Measurements from ENCODE around the gene KCNRG.
"Not testable (repeated sequence)": the region's sequence is repeated elsewhere in the genome, so short reads cannot be mapped to it uniquely, and the experiment has no call there.

KCNRG gene

GRCh38 chr13:50012396-50013169 is 2.7 kb upstream of the KCNRG start:
- no peak for DNase-seq

DNA sequence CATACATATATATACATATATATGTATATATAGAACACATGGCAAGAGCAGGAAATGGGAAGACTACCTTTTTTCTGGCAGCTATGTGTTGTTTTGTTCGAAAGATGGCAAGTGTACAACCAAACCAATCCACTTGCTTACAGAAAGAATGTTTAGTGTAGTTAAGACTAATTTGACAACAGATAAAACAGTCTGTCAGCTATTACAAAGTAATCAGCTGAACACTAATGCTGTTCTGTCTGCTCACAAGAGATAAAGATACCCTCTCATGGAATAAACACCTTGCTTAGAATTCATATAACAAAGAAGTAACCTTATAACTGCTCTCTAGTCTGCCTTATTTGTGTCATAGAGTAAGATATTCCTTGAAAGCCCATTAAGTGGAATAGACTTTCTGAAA is 858 bp upstream of the KCNRG start:
- no peak for DNase-seq

- no peak for DNase-seq
Measured at GRCh38 chr13:50015750-50016149, 506 bp downstream of the KCNRG start.

DNA sequence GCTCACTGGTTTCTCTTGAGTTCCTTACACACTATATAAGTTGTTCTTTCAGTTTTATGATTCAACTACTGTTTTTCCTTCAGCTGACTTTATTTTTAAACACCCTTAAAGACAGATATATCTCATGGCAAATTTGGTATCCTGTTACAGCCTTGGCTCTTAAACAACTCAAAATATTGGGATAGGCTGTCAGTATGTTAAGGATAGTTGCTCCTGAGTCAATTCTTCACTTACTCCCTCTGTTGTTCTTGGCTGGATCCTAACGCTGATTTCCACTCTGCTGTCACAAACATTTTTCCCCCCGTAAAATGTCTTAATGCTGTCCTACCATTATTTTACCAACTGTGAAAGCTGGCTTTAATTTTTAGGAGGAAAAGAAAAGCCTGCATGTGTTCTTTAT is 1.2 kb downstream of the KCNRG start:
- no peak for DNase-seq

DNA sequence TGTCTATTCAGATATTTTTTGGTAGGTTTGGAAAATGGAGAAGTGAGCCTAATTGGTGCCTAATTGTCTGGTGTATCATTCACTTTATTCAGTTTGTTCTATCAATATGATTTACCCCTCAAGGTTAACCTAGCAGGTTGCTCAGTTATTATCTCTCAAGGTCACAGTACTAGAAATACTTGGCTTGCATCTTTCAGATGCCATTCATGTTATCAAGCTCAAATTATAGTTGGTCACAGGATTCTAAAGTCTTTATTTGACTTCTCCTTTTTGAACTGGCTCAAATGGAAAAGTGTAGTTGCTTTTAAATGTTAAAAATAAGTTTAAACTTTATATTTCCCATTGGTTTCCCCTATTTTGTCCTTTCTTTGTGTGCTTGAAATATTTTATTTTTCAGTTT is 2.6 kb downstream of the KCNRG start:
- no peak for DNase-seq

- DNase-seq, result no peak
Measured at GRCh38 chr13:50025436-50025835, 10.2 kb downstream of the KCNRG start.

DNA sequence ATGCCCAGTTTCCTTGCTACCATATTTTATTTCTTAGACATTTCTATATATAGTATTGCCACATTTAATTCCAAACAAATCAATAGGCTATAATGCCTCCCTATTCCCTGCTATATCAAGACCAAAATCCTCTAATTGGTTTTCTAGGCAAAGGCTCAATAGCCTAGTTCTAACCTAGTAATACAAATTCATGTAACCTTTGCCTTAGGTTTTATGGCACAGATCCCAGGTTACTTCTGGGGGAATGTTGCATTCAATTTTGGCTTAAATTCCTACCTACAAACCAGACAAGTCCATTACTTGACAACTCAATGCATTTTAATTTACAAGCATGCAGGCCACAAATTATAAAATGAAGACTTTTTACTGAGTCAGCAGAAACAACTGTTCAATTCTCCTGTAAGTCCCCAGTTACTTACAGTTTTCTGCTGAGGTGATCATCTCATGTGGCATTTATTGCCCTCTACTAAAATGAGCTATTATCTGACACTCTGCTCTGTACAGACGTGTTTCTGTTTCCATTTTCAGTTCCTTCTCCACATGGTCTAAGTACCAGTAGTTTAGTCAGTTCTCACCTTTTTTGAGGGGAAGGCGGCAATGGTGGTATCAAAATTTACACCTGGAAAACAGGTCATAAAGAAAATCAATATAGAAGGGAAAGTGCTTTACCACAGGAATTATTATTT is 11.7 kb downstream of the KCNRG start:
- DNase-seq, result no peak

DNA sequence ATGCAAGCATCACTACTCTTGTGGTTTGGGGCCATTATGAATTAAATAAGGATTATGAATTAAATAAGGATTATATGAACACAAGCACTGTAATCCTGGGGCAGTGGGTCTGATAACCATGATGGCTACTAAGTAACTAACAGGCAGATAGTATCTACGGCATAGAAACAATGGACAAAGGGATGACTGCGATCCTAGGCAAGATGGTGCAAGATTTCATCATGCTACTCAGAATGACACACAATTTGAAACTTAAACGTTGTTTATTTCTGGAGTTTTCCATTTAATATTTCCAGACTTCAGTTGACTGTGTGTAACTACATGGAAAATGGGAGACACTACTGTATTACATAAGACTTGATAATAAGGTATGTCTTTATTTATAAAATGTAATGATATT is 15.1 kb downstream of the KCNRG start:
- peak; percentile 11 for DNase-seq

DNA sequence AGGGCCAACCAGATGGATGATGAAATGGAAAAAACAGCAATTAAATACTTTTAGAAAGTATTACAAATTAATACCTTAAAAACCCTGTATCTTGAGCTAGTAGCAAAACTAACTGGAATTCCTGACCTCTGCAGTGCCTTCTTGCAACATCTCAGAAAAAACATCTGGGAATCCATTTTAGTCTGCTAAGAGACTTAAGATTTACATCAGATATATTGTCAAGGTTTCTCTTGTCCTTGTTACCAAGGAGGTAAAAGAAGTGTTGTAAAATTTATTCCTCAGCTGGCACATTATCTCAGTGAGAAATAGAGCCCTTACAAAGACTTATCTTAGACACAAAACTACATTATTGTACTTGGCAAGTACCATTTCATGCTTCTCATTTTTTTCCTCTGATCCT is 18.5 kb downstream of the KCNRG start:
- peak; percentile 13 for DNase-seq

GRCh38 chr13:50037788-50038187 is 22.5 kb downstream of the KCNRG start:
- DNase-seq, result no peak

DNA sequence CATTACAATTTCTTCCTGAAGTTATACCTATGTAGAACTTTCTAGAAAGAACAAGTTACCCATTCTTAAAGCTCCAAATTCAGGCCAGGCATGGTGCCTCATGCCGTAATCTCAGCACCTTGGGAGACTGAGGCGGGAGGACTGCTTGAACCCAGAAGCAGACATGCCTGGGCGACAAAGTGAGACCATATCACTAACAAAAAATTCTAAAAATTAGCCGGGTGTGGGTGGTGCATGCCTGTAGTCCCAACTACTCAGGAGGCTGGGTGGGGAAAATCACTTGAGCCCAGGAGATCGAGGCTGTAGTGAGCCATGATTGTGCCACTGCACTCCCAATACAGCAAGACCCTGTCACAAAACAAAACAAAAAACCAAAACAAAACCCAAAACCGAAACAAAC is 23.0 kb downstream of the KCNRG start:
- DNase-seq, result no peak

GRCh38 chr13:50052478-50052877 is 37.2 kb downstream of the KCNRG start:
- no peak for DNase-seq

DNA sequence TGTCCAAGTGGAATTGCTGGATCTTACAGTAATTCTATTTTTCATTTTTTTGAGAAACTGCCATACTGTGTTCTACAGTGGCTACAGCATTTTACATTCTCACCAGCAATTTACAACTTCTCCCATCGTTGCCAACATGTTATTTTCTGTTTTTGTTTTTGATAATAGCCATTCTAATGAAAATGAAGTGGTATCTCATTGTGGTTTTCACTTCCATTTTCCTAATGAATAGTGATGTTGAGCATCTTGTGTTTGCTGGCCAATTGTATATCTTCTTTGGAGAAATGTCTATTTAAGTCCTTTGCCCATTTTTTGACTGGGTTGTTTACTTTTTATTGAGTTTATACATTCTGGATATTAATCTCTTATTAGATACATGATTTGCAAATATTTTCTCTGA is 38.6 kb downstream of the KCNRG start:
- DNase-seq, result no peak

- no peak for DNase-seq
Measured at GRCh38 chr13:50055454-50055853, 40.2 kb downstream of the KCNRG start.

DNA sequence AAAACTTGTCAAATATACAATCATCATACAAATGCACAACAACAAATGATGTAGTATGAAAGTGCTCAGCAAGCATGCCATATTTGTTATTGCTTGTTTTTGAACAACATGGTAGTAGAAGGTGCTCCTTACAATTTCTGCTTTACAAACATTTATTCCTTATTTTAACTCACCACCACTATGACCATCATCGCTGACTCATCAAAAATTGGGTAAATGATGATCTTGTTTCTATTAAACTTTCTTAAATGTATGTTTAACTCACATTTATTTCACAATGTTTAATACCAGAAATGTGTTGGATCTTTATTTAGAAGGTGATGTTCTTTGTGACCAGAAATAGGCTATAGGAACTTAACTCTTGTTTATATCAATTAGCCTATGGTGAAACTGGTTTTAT is 45.5 kb downstream of the KCNRG start:
- no peak for DNase-seq

DNA sequence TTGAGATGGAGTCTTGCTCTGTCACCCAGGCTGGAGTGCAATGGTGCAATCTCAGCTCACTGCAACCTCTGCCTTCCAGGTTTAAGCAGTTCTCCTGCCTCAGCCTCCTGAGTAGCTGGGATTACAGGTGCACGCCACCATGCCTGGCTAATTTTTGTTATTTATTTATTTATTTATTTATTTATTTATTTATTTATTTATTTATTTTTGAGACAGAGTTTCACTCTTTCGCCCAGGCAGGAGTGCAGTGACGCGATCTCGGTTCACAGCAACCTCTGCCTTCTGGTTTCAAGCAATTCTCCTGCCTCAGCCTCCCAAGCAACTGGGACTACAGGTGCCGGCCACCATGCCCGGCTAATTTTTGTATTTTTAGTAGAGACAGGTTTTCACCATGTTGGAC is 47.1 kb downstream of the KCNRG start:
- DNase-seq, result not testable (repeated sequence)

DNA sequence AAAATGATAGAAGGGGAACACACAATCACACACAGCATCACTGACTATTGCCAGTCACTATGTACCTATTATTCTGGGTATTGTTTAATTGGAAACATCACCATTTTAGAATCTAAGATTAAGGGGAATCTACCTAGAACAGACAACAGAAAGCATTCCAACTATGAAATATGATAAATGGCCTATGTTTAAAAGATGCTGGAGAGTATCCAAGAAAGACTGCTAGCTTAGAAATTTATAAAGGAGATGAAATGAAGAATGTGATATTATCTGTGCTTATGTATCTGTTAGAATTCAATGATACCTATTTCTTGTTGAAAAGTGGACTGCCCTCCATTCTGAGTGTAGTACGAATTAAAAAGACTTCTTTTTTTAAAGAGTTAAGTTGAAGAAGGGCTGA is 50.5 kb downstream of the KCNRG start:
- DNase-seq, result no peak

DNA sequence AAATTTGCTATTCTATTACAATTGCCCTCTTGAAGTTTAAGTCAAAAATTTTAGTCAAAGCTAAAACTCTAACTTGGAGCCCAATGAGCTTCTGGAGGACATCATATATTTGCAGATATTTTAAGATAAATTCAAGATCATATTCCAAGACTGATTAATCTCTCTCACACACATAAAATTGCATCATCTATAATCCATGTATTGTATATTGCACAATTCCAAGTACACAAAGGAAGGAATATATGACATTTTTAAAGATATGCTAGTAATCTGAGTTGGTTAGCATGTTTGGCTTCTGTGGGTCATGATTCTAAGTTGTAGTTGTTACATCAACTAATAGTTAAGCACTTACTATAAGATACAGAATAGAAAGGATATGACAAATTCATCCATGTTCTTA is 53.3 kb downstream of the KCNRG start:
- no peak for DNase-seq

- DNase-seq, result no peak
Measured at GRCh38 chr13:50069261-50069660, 54.0 kb downstream of the KCNRG start.

GRCh38 chr13:50070186-50070585 is 54.9 kb downstream of the KCNRG start:
- no peak for DNase-seq

All from EL (cell line).